Epithelial cell of proximal tubule (primary cell): ENCODE results near the gene CYP1A2. TPM values are rescaled to one million over a fixed set of nuclear protein-coding genes. Genes with fewer than 3 reads are reported as not detected.

ENCODE experiments used
- DNase-seq: peaks from one replicate; pipeline ENCODE4 v3.0.0-alpha.2; 2011; ENCODE audit warnings: low read depth
- H3K4me3 ChIP-seq: 2 replicates; pipeline ENCODE4 v1.5.1; 2011; ENCODE audit warnings: low read depth, mild to moderate bottlenecking, low read length
- total RNA-seq: library from RNA; depleted of rRNA; stranded (reverse); fragments of >200 nt; gene quantifications from 2 replicates; pipeline ENCODE4 v1.2.3, GENCODE V29; 2015
- TF ChIP-seq, protein P1 (sequence below): conservative IDR thresholded peaks from 2 replicates; pipeline ENCODE4 v1.5.1; 2012; ENCODE audit warnings: low read depth, mild to moderate bottlenecking, low read length

CYP1A2 gene
- total RNA-seq, 1 donor from 2014 or later = not detected

DNA sequence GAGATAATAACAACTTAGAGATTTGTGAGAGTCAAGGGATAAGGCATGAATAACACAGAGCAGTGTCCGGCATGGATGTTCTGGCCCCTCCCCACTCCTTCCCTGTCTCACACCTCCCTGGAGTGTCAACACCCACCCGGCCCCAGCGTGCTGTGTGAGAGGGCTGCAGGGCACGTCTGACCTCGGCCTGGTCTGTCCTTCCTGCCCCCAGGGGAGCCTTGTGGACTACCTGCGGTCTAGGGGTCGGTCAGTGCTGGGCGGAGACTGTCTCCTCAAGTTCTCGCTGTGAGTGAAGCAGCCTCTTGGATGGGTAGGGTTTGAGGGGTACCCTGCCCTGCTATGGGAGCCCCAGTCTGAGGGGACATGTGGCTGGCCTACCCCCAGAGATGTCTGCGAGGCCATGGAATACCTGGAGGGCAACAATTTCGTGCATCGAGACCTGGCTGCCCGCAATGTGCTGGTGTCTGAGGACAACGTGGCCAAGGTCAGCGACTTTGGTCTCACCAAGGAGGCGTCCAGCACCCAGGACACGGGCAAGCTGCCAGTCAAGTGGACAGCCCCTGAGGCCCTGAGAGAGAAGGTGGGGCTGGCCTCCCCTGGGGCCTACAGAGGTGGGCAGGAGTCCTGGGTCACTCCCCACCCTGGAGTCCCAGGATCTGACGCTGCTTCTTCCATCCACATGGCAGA lies 52.8 kb downstream of the CYP1A2 start:
- no peak overlapping the region for H3K4me3 ChIP-seq
- TF ChIP-seq, protein P1, sequence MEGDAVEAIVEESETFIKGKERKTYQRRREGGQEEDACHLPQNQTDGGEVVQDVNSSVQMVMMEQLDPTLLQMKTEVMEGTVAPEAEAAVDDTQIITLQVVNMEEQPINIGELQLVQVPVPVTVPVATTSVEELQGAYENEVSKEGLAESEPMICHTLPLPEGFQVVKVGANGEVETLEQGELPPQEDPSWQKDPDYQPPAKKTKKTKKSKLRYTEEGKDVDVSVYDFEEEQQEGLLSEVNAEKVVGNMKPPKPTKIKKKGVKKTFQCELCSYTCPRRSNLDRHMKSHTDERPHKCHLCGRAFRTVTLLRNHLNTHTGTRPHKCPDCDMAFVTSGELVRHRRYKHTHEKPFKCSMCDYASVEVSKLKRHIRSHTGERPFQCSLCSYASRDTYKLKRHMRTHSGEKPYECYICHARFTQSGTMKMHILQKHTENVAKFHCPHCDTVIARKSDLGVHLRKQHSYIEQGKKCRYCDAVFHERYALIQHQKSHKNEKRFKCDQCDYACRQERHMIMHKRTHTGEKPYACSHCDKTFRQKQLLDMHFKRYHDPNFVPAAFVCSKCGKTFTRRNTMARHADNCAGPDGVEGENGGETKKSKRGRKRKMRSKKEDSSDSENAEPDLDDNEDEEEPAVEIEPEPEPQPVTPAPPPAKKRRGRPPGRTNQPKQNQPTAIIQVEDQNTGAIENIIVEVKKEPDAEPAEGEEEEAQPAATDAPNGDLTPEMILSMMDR = no peak
- no peak for DNase-seq

DNA sequence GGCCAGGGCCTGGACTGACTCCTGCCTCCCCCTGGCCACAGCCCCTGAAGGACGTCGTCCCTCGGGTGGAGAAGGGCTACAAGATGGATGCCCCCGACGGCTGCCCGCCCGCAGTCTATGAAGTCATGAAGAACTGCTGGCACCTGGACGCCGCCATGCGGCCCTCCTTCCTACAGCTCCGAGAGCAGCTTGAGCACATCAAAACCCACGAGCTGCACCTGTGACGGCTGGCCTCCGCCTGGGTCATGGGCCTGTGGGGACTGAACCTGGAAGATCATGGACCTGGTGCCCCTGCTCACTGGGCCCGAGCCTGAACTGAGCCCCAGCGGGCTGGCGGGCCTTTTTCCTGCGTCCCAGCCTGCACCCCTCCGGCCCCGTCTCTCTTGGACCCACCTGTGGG lies 53.6 kb downstream of the CYP1A2 start:
- no peak overlapping the region for H3K4me3 ChIP-seq
- TF ChIP-seq, protein P1 = no peak
- no peak for DNase-seq

DNA sequence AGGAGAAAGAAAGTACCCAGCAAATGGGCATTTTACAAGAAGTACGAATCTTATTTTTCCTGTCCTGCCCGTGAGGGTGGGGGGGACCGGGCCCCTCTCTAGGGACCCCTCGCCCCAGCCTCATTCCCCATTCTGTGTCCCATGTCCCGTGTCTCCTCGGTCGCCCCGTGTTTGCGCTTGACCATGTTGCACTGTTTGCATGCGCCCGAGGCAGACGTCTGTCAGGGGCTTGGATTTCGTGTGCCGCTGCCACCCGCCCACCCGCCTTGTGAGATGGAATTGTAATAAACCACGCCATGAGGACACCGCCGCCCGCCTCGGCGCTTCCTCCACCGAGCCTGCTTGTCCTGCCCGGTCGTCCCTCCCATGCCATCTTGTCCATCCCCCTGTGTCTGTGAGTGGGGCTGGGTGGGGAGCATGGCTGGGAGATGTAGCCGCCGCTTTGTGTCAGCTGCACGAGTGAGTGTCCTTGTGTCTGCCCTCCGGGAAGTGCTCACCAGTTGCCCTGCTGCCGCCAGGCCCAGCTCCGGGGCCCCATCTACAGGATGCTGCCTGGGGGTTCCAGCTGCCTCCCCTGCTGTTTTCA lies 54.3 kb downstream of the CYP1A2 start:
- no peak overlapping the region for H3K4me3 ChIP-seq
- no peak for DNase-seq
- TF ChIP-seq, protein P1 = no peak

DNA sequence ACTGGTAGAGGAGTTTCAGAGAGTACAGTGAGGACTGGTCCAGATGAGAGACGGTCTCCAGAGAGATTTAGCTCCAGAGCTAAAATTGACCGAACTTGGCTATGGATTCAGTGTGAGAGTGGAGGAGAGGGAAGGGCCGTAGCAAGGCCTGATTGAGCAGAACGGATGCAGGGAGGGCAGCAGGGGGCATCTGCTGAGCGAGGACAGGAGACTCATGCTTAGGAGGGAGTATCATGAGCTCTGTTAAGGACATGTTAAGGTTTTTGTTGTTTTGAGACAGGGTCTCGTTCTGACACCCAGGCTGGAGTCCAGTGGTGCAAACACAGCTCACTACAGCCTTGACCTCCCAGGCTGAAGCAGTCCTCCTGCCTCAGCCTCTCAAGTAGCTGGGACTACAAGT lies 56.3 kb downstream of the CYP1A2 start:
- H3K4me3 ChIP-seq = no peak overlapping the region
- TF ChIP-seq, protein P1 = no peak
- DNase-seq = no peak

Other genes with a start within 250 kb of the CYP1A2 start
- gene ARID3B, start 207.6 kb upstream of the CYP1A2 start, total RNA-seq = 13.3 and 22.4 TPM in 2 replicates
- gene CLK3, start 133.0 kb upstream of the CYP1A2 start, total RNA-seq = 82.6 and 102 TPM in 2 replicates
- gene EDC3, start 52.8 kb upstream of the CYP1A2 start, total RNA-seq = 11.0 and 12.8 TPM in 2 replicates
- gene CYP1A1, start 23.3 kb upstream of the CYP1A2 start, total RNA-seq = 0.14 and 0.52 TPM in 2 replicates
- gene CSK, start 33.2 kb downstream of the CYP1A2 start, total RNA-seq = 28.4 and 35.2 TPM in 2 replicates
- gene LMAN1L, start 64.0 kb downstream of the CYP1A2 start, total RNA-seq = not detected in 2 replicates
- not detected in 2 replicates for gene CPLX3, start 77.8 kb downstream of the CYP1A2 start, total RNA-seq
- gene ULK3, start 94.3 kb downstream of the CYP1A2 start, total RNA-seq = 19.7 and 20.2 TPM in 2 replicates
- 39.3 and 58.9 TPM in 2 replicates for gene SCAMP2, start 124.5 kb downstream of the CYP1A2 start, total RNA-seq
- gene MPI, start 141.2 kb downstream of the CYP1A2 start, total RNA-seq = 64.2 and 66.1 TPM in 2 replicates
- 21.5 and 36.3 TPM in 2 replicates for gene FAM219B, start 158.0 kb downstream of the CYP1A2 start, total RNA-seq
- 123 and 219 TPM in 2 replicates for gene COX5A, start 189.2 kb downstream of the CYP1A2 start, total RNA-seq
- 6.1 and 9.0 TPM in 2 replicates for gene RPP25, start 207.9 kb downstream of the CYP1A2 start, total RNA-seq
- 4.7 and 19.5 TPM in 2 replicates for gene SCAMP5, start 246.7 kb downstream of the CYP1A2 start, total RNA-seq